ENCODE data around the gene NFILZ.

Gene NFILZ

GRCh38 chr19:8629996-8630683, at the start of gene NFILZ:
Gene NFILZ (plus strand): TSS chr19:8630633. CDS start chr19:8676766, 46,133 bp downstream.
- H3K4me3 ChIP-seq (ENCODE audit: low read depth, low read length), result no peak within 1 kb of the TSS
- H3K27me3 ChIP-seq (ENCODE audit: insufficient read depth, low read depth, severe bottlenecking), result peaks cover 31% of the 10 kb centered on the region
- DNase-seq, result no peak
- peaks cover 12% of the 10 kb centered on the region for H3K9me3 ChIP-seq (ENCODE audit: severe bottlenecking)
- H3K27ac ChIP-seq, result no peak within 1 kb of the TSS
- no peaks in the 10 kb centered on the region for H3K36me3 ChIP-seq
- TF ChIP-seq, protein P1, sequence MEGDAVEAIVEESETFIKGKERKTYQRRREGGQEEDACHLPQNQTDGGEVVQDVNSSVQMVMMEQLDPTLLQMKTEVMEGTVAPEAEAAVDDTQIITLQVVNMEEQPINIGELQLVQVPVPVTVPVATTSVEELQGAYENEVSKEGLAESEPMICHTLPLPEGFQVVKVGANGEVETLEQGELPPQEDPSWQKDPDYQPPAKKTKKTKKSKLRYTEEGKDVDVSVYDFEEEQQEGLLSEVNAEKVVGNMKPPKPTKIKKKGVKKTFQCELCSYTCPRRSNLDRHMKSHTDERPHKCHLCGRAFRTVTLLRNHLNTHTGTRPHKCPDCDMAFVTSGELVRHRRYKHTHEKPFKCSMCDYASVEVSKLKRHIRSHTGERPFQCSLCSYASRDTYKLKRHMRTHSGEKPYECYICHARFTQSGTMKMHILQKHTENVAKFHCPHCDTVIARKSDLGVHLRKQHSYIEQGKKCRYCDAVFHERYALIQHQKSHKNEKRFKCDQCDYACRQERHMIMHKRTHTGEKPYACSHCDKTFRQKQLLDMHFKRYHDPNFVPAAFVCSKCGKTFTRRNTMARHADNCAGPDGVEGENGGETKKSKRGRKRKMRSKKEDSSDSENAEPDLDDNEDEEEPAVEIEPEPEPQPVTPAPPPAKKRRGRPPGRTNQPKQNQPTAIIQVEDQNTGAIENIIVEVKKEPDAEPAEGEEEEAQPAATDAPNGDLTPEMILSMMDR (IDR thresholded peaks at IDR 0.05; ENCODE audit: low read depth, low read length), result no peak

GRCh38 chr19:8580710-8581281, 49.6 kb upstream of the NFILZ start:
- Histone ChIP-seq H3K27me3 (ENCODE audit: insufficient read depth, low read depth, severe bottlenecking) (peaks cover 39% of the 10 kb centered on the region), H3K27ac (no peak overlapping the region), H3K9me3 (ENCODE audit: severe bottlenecking) (no peaks in the 10 kb centered on the region), H3K36me3 (no peaks in the 10 kb centered on the region), H3K4me3 (ENCODE audit: low read depth, low read length) (no peak overlapping the region)
- DNase-seq, result peak; percentile 74
- TF ChIP-seq, protein P1 (IDR thresholded peaks at IDR 0.05; ENCODE audit: low read depth, low read length), result peak; percentile 96

GRCh38 chr19:8584965-8585893, 45.2 kb upstream of the NFILZ start:
- TF ChIP-seq, protein P1 (IDR thresholded peaks at IDR 0.05; ENCODE audit: low read depth, low read length), result 0 out of 2 replicates have a peak, but pooled peaks have one; percentile 29
- no peaks in the 10 kb centered on the region for H3K36me3 ChIP-seq
- H3K4me3 ChIP-seq (ENCODE audit: low read depth, low read length), result no peak overlapping the region
- no peaks in the 10 kb centered on the region for H3K27me3 ChIP-seq (ENCODE audit: insufficient read depth, low read depth, severe bottlenecking)
- no peaks in the 10 kb centered on the region for H3K9me3 ChIP-seq (ENCODE audit: severe bottlenecking)
- DNase-seq, result no peak
- no peak overlapping the region for H3K27ac ChIP-seq

- H3K27ac ChIP-seq, result no peak overlapping the region
- TF ChIP-seq, protein P1 (IDR thresholded peaks at IDR 0.05; ENCODE audit: low read depth, low read length), result peak; percentile 82
- DNase-seq, result peak; percentile 74
- H3K9me3 ChIP-seq (ENCODE audit: severe bottlenecking), result no peaks in the 10 kb centered on the region
- no peaks in the 10 kb centered on the region for H3K36me3 ChIP-seq
- no peaks in the 10 kb centered on the region for H3K27me3 ChIP-seq (ENCODE audit: insufficient read depth, low read depth, severe bottlenecking)
- H3K4me3 ChIP-seq (ENCODE audit: low read depth, low read length), result no peak overlapping the region
Observed at GRCh38 chr19:8585894-8586750, 44.3 kb upstream of the NFILZ start.

GRCh38 chr19:8589177-8589714, 41.2 kb upstream of the NFILZ start:
- TF ChIP-seq, protein P1 (IDR thresholded peaks at IDR 0.05; ENCODE audit: low read depth, low read length), result no peak
- Histone ChIP-seq H3K27ac (no peak overlapping the region), H3K27me3 (ENCODE audit: insufficient read depth, low read depth, severe bottlenecking) (peaks cover 6% of the 10 kb centered on the region), H3K4me3 (ENCODE audit: low read depth, low read length) (no peak overlapping the region), H3K36me3 (no peaks in the 10 kb centered on the region), H3K9me3 (ENCODE audit: severe bottlenecking) (no peaks in the 10 kb centered on the region)
- no peak for DNase-seq

All from WERI-Rb-1 (cell line).